ENCODE data around the gene GLUL. TPM values are rescaled to one million over a fixed set of nuclear protein-coding genes. Genes with fewer than 3 reads are reported as not detected.
"Not testable (repeated sequence)": the region's sequence is repeated elsewhere in the genome, so short reads cannot be mapped to it uniquely, and the experiment has no call there.

Gene GLUL
- total RNA-seq, 2 donors from 2014 or later: 462 to 760 TPM

- DNase-seq (no peak), ATAC-seq (no peak)
- intact Hi-C loops (cut with DNase I): loop anchor here (2.0 to 10.0 kb wide), 4 partner anchors 96 to 311 kb away; no protein-coding TSS in a partner anchor
Measured at GRCh38 chr1:182397653-182398393, 6.2 kb upstream of the GLUL start.

DNA sequence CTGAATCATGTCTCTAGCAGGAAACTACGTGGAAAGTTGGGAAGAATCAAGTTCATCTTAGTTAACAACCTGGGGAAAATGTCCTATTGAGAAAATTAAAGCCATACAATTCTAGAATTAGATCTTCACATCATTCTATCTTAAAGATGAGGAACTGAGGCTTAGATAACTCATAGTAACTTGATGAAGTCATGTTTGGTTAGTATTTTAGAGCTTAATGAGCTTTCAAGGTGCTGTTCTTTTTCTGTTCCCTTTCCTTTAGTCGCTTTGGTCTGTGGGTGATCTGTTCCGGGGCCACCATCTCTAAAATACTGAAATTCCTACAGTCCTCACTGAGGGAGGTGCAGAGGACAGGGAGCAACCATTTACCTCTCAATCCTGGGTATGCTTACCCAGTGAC is 4.3 kb upstream of the GLUL start:
- ATAC-seq: no peak
- intact Hi-C loops (cut with DNase I): loop anchor here (1.0 to 10.0 kb wide), 5 partner anchors 94 to 312 kb away; no protein-coding TSS in a partner anchor
- DNase-seq: no peak

- ATAC-seq (no peak), DNase-seq (no peak)
- intact Hi-C loops (cut with DNase I): loop anchor here in 1 of 2 donors (5.0 to 10.0 kb wide), 2 partner anchors 102 to 139 kb away; no protein-coding TSS in a partner anchor
Measured at GRCh38 chr1:182394055-182394775, 2.6 kb upstream of the GLUL start.

- intact Hi-C loops (cut with DNase I): loop anchor here in 1 of 2 donors (5.0 to 10.0 kb wide), 2 partner anchors 100 to 138 kb away; no protein-coding TSS in a partner anchor
- DNase-seq: peak; percentile 63
- peak; percentile 18 to 41 for ATAC-seq
Measured at GRCh38 chr1:182392050-182393028, 749 bp upstream of the GLUL start.

DNA sequence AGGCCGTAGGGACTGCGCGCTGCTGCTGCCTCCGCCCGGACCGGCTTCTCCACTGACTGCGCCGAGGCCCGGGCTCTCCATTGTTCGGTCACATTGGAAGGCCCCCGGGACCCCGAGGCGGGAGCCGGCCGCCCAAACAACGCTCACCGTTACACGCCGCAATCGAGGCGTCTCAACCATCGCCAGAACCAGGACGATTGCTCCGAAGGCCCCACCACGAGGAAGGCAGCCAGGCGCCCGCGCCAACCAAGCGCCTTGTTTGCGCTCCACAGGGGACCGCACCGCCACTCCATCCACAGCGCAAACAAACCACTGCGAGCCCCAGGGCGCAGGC is 595 bp downstream of the GLUL start:
- DNase-seq: no peak
- intact Hi-C loops (cut with DNase I): loop anchor here in 1 of 2 donors (5.0 to 10.0 kb wide), 2 partner anchors 99 to 136 kb away; no protein-coding TSS in a partner anchor
- ATAC-seq: peak; percentile 1 to 3

DNA sequence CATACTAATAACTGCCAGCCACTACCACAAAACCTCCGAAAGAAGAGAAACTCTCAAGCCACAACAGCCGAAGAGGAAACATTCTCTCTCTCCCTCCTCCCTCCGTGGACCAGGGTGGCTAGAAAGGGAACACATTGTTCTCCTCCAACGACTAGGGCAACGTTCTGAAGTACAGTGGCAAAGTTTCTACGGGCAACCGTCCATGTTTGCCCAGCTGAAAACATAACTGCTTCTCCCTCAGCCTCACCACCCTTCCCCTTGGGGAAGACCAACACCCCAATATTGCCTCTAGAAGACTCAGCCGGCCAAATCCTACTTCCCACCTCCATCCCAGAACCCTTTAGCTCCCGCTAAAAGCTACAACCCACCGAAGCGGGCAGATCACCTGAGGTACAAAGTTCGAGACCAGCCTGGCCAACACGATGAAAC is 2.0 kb downstream of the GLUL start:
- intact Hi-C loops (cut with DNase I): loop anchor here in 1 of 2 donors (5.0 to 10.0 kb wide), 2 partner anchors 97 to 135 kb away; no protein-coding TSS in a partner anchor
- no peak for ATAC-seq
- DNase-seq: no peak

DNA sequence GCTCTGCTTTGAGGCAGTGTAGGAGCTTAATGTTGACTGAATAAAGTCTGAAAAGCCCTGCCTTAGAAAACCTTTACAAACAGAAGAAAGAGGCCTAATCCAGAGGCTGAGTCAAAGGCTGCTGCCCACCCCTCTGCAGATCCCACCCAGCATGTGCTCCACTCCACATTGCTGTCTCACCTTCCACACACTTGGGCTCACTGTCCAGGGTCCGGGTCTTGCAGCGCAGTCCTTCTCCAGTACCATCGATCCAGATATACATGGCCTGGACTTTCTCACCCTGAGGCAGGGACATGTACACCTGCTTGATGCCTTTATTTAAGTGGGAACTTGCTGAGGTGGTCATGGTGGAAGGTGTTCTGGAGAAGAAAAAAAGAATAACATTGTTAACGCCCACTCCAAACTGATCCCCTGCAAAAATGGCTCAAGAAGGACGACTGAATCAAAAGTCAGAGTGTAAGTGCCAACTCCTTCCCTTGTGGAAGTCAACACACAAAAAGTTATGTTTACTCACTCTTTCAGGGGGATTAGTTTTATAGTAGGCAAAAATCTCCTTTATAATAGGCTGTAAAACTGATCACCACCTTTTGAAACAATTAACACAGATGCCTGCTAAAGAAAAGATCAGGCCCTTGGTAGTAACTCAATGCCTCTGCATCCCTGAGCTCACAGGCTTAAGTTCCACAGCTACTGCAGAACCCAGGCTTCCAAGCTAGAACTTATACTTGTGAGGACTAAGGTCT is 3.0 kb downstream of the GLUL start:
- no peak for ATAC-seq
- intact Hi-C loops (cut with DNase I): no loop called here
- DNase-seq: no peak

GRCh38 chr1:182387566-182387965 is 4.0 kb downstream of the GLUL start:
- DNase-seq: no peak
- no peak for ATAC-seq
- intact Hi-C loops (cut with DNase I): no loop called here

- intact Hi-C loops (cut with DNase I): no loop called here
- ATAC-seq (no peak), DNase-seq (no peak)
Measured at GRCh38 chr1:182386980-182387379, 4.6 kb downstream of the GLUL start.

- no peak for DNase-seq
- no peak for ATAC-seq
- intact Hi-C loops (cut with DNase I): no loop called here
Measured at GRCh38 chr1:182385885-182386853, 5.4 kb downstream of the GLUL start.

DNA sequence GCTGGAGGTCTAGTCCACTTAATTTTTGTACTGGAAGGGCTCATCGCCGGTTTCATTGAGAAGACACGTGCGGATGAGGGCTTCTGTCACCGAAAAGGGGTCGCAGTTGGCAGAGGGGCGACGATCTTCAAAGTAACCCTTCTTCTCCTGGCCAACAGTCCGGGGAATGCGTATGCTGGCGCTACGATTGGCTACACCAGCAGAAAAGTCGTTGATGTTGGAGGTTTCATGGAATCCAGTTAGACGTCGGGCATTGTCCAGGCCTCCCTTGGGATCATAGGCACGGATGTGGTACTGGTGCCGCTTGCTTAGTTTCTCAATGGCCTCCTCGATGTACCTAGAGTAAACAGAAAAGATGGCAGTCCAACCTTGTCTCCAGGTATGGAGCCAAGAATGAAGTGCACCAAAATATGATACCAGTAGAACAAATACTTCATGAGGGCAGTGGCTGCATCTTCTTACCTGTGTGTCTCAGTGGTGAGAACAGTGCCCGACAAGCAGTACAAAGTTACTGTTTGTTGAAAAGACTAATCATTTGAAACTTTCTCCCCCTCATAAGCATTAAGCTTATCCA is 7.1 kb downstream of the GLUL start:
- no peak for ATAC-seq
- no peak for DNase-seq
- intact Hi-C loops (cut with DNase I): no loop called here

DNA sequence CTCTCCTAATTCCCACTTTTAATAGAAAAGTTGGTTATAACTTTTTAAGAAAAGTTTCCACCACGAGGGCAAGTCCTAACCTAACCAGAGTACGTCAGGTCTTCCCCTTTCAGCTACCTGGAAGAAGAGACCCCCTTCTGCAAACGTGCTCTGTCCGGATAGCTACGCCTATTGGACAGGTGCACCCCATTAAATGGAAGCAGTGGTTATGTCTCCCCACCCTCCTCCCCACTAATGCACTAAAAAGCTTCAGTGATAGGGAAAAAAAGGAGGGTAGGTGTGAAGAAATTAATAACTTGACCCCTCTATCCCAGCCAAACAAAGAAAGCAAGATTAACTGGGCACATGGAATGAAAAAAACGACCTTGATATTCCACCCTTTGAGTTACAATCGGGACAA is 7.7 kb downstream of the GLUL start:
- no peak for DNase-seq
- no peak for ATAC-seq
- intact Hi-C loops (cut with DNase I): no loop called here

- DNase-seq: no peak
- intact Hi-C loops (cut with DNase I): no loop called here
- ATAC-seq: no peak
Measured at GRCh38 chr1:182383037-182383661, 8.4 kb downstream of the GLUL start.

DNA sequence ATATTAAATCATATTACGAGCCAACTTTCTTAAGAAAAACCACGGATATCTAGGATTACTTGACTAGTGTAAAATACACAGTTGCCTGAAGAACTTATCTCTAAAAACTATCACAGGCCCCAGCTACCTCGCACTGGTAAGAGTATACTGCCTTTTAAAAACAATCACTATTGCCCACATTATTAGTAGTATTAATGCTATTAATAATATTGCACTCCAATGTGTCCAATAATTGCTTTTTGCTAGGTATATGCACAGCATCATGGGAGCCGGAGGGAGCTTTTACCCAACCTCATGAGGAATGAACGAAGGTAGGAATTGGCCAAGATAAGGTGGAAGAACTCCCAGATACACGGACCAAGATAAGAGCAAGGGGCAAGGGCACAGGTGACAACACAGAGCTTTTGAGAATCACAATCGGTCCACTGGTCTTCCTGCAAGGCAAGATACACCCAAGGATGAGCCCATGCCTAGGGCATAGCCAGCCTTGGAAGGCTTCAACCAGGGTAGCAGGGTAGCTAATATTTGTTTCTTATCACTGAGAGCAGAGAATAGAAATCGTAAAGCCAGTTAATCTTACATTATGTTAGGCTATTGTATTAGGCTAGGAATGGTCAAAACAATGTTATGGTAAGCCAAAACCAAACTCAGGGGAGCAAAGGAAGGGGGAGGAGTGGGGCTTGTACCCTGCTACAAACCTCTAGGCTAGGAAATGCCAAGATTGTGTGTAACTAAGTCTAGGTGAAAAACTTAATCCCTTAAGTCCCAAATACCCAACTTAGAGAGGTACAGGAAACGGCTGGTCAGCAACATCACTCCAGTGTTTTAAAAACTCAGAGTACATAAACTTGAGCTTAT is 9.4 kb downstream of the GLUL start:
- intact Hi-C loops (cut with DNase I): no loop called here
- ATAC-seq (peak in 1 of 2 donors; percentile 6), DNase-seq (no peak)

DNA sequence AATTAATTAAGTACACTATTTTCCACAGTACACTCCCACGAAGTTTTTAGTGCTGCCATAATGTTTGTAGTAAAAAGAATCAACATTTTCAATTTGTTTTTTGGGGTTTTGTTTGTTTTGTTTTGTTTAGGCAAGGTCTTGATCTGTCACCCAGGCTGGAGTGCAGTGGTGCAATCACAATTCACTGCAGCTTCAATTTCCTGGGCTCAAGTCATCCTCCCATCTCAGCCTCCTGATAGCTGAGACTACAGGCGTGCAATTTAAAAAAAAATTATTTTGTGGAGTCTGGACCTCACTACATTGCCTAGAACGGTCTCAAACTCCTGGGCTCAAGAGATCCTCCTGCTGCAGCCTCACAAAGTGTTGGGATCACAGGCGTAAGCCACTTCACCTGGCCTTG is 11.4 kb downstream of the GLUL start:
- intact Hi-C loops (cut with DNase I): no loop called here
- ATAC-seq: no peak
- no peak for DNase-seq

GRCh38 chr1:182379781-182380180 is 11.8 kb downstream of the GLUL start:
- DNase-seq; ATAC-seq; intact Hi-C loops (cut with DNase I): not testable (repeated sequence)
